GM12801 (cell line): ENCODE measurements around the gene NECAB3.

Experiments
- CTCF ChIP-seq: IDR thresholded peaks from one replicate; pipeline ENCODE4 v1.5.1; 2011; ENCODE audit warnings: control low read depth; ENCODE audit not compliant: insufficient read length; ENCODE audit errors: extremely low read depth

The NECAB3 gene

GRCh38 chr20:33662172-33662571 is 12.1 kb downstream of the NECAB3 start, which contains the start of gene C20orf144:
TSS of gene C20orf144 (plus strand) at chr20:33662327. CDS start at chr20:33662346, 19 bp downstream.
- TF ChIP-seq CTCF = no peak

- no peak for TF ChIP-seq CTCF
Observed at GRCh38 chr20:33660685-33661058, 13.6 kb downstream of the NECAB3 start.

GRCh38 chr20:33660035-33660684 is 14.1 kb downstream of the NECAB3 start:
- no peak for TF ChIP-seq CTCF

- no peak for TF ChIP-seq CTCF
Observed at GRCh38 chr20:33659341-33660034, 14.7 kb downstream of the NECAB3 start.

- no peak for TF ChIP-seq CTCF
Observed at GRCh38 chr20:33658929-33659328, 15.3 kb downstream of the NECAB3 start.

GRCh38 chr20:33658510-33658909 is 15.7 kb downstream of the NECAB3 start:
- TF ChIP-seq CTCF = no peak

GRCh38 chr20:33657704-33658095 is 16.5 kb downstream of the NECAB3 start:
- TF ChIP-seq CTCF = no peak
